GM19372 (cell line): ENCODE data around the gene MSL1.

Source experiments
- ATAC-seq: cut with Tn5 transposase; IDR thresholded peaks from one replicate; pipeline ENCODE4 v1.9.1; 2021; ENCODE audit warnings: mild to moderate bottlenecking, low read depth, moderate library complexity; ENCODE audit not compliant: unreplicated experiment

Gene MSL1

GRCh38 chr17:40173778-40174135 is 52.0 kb downstream of the MSL1 start:
- ATAC-seq: no peak

- no peak for ATAC-seq
These were observed 52.7 kb downstream of the MSL1 start for GRCh38 chr17:40174514-40174913.

DNA sequence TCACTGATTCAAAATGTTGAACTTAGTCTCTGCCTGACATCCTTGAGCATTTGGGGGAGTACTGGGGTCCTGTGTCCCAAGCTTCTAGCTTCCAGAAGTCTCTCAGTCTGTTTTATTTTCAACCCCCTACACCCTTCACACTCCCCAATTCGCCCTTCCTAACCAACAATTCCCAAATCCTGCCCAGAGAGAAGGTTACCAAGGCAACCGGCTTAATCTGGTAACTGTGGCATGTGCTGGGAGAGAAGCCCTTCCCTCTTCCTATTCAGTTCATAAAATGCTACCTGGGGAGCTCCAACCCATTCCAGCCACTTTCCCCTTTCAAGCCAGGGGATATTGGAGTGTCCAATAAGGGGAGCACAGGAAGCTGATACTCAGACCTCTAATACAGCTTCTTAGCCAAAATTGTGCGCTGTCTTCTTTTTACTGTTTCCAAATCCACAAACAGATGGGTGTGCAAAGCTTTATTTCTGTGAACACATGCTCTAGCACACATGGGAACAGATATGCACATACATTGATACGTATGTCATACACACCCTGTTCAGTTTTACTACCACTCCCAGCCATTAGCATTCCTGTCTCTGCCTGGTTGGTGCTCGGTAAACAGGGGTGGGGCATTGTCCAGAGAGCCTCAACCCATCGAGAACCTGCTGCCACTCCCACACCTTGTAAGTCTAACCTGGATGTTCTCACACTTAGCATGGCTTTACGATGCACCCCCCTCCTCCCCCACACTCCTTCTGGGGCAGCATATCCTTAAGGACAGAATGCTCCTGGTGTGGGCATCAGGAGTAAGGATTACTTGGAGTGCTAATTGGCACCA is 54.4 kb downstream of the MSL1 start:
- ATAC-seq: no peak

GRCh38 chr17:40176754-40177110 is 55.0 kb downstream of the MSL1 start:
- no peak for ATAC-seq

DNA sequence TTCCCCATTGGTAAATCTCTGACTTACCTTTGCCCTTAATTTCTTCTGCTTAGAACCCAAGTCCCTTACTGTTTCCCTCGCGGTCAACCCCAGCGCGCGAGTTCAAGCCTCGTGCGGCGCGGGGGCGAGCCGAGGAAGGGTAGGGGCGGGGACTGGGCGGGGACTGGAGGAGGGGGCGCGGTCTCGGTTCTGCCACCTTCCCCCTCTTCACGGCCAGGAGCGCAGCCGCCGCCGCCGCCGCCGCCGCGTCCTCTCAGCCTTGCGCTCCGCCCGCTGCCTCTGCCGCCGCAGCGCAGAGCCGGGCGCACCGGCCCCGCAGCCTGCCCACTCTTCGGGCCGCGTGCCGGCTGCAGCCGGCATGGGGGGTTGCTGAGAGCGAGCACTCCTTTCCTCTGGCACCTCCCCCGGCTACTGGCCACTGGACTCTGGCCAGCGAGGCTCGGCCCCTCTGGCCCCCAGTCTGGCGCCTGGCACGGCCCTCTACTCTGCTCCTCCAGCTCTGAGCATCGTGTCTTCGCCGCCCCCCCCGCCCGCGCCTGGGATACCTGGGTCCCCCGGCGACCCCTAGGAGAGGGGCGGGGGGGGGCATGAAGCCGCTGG is 55.6 kb downstream of the MSL1 start, which contains the start of gene RAPGEFL1:
Gene RAPGEFL1, plus strand, starts transcription at position 196 of the 600 bp plus-strand sequence. Its CDS starts 392 bp downstream, at position 588.
- ATAC-seq: peak; percentile 85

GRCh38 chr17:40178021-40178601 is 56.3 kb downstream of the MSL1 start:
- ATAC-seq: no peak

DNA sequence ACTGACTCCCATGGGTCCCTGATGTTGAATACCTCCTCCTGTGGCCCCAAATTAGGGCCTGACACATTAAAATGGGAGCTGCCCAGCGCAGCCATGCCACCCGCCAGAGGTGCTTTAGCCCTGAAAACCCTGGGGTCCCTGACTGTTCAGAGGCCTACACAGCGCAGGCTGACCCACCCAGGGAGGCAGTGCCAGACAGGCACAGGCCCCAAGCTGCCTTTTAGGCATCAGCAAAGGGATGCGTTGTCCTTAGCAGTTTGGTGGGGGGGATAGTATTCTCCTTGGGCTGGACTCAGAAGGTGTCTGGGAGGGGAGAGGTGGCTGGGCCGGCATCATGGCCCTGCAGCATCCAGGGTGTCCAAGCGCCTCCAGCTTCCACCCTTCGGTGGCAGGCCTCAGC is 56.9 kb downstream of the MSL1 start:
- no peak for ATAC-seq

DNA sequence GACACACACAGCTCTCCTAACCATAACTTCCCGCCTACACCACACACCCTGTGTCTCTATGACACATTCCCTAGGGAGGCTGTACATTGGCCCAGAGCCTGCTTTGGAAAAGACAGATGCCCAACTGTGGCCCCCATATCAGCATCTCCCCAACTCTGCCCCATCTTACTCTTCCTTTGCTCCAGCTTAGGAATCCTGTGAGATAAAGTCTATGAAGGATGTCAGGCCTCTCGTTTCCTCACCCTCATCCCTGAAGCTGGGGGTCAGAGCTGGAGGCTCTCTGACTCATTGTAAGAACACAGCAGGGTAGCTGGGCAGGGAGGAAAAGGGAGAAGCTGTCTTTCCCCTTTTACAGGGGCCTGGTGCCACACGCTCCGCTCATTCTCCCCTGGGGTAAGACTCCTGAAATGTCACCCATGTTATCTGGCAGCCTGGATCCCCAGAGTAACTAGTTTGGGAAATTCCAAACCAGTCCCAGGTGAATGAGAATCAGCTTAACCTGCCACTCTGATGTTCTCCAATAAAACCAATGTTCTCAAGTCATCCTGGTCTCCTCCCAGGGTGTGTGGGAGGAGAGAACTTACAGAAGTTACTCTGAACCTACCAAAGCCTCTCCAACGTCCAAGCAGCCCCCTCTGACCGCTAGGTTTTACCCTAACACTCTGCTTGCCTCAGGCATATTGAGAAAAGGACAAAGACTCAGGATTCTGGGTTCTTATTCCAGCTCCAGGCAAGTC is 58.3 kb downstream of the MSL1 start:
- no peak for ATAC-seq

GRCh38 chr17:40180694-40181093 is 58.9 kb downstream of the MSL1 start:
- no peak for ATAC-seq

DNA sequence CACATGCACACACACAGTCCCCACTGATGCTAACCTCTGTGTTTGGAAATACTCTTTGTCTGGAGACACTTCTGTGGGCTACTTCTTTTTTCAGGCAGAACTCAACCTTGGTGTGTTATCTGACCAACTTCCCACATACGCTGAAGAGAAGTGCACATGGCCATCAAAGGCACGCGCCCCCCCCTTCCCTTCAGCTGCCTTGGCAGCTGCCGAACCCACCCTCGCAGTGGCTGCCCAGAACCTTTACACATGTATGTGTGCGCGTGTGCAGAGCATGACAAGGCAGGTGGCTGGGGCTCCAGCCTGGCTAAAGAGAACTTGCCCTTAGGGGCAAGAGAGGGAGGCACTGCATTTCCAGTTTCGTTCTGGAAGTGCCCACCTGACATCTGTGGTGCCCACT is 59.4 kb downstream of the MSL1 start:
- ATAC-seq: no peak

- no peak for ATAC-seq
These were observed 60.8 kb downstream of the MSL1 start for GRCh38 chr17:40182606-40183005.
